ENCODE results near the gene ATPAF1. TPM values are rescaled to one million over a fixed set of nuclear protein-coding genes. Genes with fewer than 3 reads are reported as not detected.
"Not testable (repeated sequence)": the region's sequence is repeated elsewhere in the genome, so short reads cannot be mapped to it uniquely, and the experiment has no call there.

ATPAF1 gene
- total and polyA plus RNA-seq, 5 donors from 2014 or later = 22.5 to 89.3 (median 75.7) TPM

GRCh38 chr1:46665983-46666382, 2.2 kb downstream of the ATPAF1 start:
- Mint-ChIP-seq H3K4me3 (peak overlapping the region; percentile 85 to 93 (median 90)), H3K27me3 (no peaks in the 10 kb centered on the region), H3K4me1 (peaks cover 8 to 35% (median 24%) of the 10 kb centered on the region in 4 donors), H3K27ac (no peak overlapping the region), H3K9me3 (no peaks in the 10 kb centered on the region), H3K36me3 (peaks cover 15% of the 10 kb centered on the region)
- H3K4me1 ChIP-seq (ENCODE audit: control insufficient read depth, insufficient read depth, low read length, poor library complexity, severe bottlenecking) = peaks cover 18% of the 10 kb centered on the region
- no peak overlapping the region for H3K27ac ChIP-seq (ENCODE audit: insufficient read depth, low read length, poor library complexity, severe bottlenecking)
- peaks cover 18% of the 10 kb centered on the region for H3K36me3 ChIP-seq (ENCODE audit: control insufficient read depth, insufficient read depth, low read length)
- no peaks in the 10 kb centered on the region for H3K9me3 ChIP-seq (ENCODE audit: control insufficient read depth in 2 of 2, low read length in 2 of 2)
- no peak for DNase-seq
- no peaks in the 10 kb centered on the region for H3K27me3 ChIP-seq (ENCODE audit: control insufficient read depth, insufficient read depth, low read length)
- ATAC-seq (ENCODE audit: low read depth in 2 of 2) = no peak
- H3K4me3 ChIP-seq (ENCODE audit: low read depth, low read length) = no peak overlapping the region

GRCh38 chr1:46662919-46663318, 5.2 kb downstream of the ATPAF1 start:
- not testable (repeated sequence) for H3K9me3 ChIP-seq (ENCODE audit: control insufficient read depth in 2 of 2, low read length in 2 of 2); H3K9me3 Mint-ChIP-seq; H3K27me3 Mint-ChIP-seq; H3K27ac Mint-ChIP-seq; H3K4me3 Mint-ChIP-seq; H3K27me3 ChIP-seq (ENCODE audit: control insufficient read depth, insufficient read depth, low read length); ATAC-seq (ENCODE audit: low read depth in 2 of 2); H3K4me3 ChIP-seq (ENCODE audit: low read depth, low read length); H3K27ac ChIP-seq (ENCODE audit: insufficient read depth, low read length, poor library complexity, severe bottlenecking); DNase-seq
- peaks cover 16 to 50% (median 36%) of the 10 kb centered on the region in 4 donors for H3K4me1 Mint-ChIP-seq
- H3K36me3 ChIP-seq (ENCODE audit: control insufficient read depth, insufficient read depth, low read length) = peaks cover 23% of the 10 kb centered on the region
- peaks cover 20% of the 10 kb centered on the region for H3K36me3 Mint-ChIP-seq
- H3K4me1 ChIP-seq (ENCODE audit: control insufficient read depth, insufficient read depth, low read length, poor library complexity, severe bottlenecking) = peaks cover 18% of the 10 kb centered on the region

- not testable (repeated sequence) for H3K9me3 ChIP-seq (ENCODE audit: control insufficient read depth in 2 of 2, low read length in 2 of 2); H3K9me3 Mint-ChIP-seq; H3K4me1 ChIP-seq (ENCODE audit: control insufficient read depth, insufficient read depth, low read length, poor library complexity, severe bottlenecking); H3K27me3 Mint-ChIP-seq; ATAC-seq (ENCODE audit: low read depth in 2 of 2); H3K27ac ChIP-seq (ENCODE audit: insufficient read depth, low read length, poor library complexity, severe bottlenecking); H3K27me3 ChIP-seq (ENCODE audit: control insufficient read depth, insufficient read depth, low read length)
- Mint-ChIP-seq H3K4me3 (peak overlapping the region in 3 of 4 donors; percentile 21 to 65 (median 46)), H3K4me1 (peaks cover 8 to 34% (median 18%) of the 10 kb centered on the region in 4 donors), H3K36me3 (peaks cover 35% of the 10 kb centered on the region), H3K27ac (peak overlapping the region; percentile 58 to 82 (median 78))
- Histone ChIP-seq H3K4me3 (ENCODE audit: low read depth, low read length) (peak overlapping the region; percentile 21), H3K36me3 (ENCODE audit: control insufficient read depth, insufficient read depth, low read length) (peaks cover 47% of the 10 kb centered on the region)
- DNase-seq = peak in 1 of 3 donors; percentile 57
These were observed 8.0 kb downstream of the ATPAF1 start for GRCh38 chr1:46660116-46660515.

GRCh38 chr1:46659307-46659870, 8.8 kb downstream of the ATPAF1 start:
- no peaks in the 10 kb centered on the region for H3K9me3 ChIP-seq (ENCODE audit: control insufficient read depth in 2 of 2, low read length in 2 of 2)
- H3K4me3 Mint-ChIP-seq = peak overlapping the region in 1 of 4 donors; percentile 11
- DNase-seq (peak in 1 of 3 donors; percentile 29), ATAC-seq (ENCODE audit: low read depth in 2 of 2) (no peak)
- H3K27ac Mint-ChIP-seq = no peak overlapping the region
- H3K27me3 ChIP-seq (ENCODE audit: control insufficient read depth, insufficient read depth, low read length) = no peaks in the 10 kb centered on the region
- no peak overlapping the region for H3K4me3 ChIP-seq (ENCODE audit: low read depth, low read length)
- peaks cover 6 to 27% (median 14%) of the 10 kb centered on the region in 4 donors for H3K4me1 Mint-ChIP-seq
- no peak overlapping the region for H3K27ac ChIP-seq (ENCODE audit: insufficient read depth, low read length, poor library complexity, severe bottlenecking)
- no peaks in the 10 kb centered on the region for H3K27me3 Mint-ChIP-seq
- peaks cover 35% of the 10 kb centered on the region for H3K36me3 Mint-ChIP-seq
- peaks cover 0 to 4% (median 0%) of the 10 kb centered on the region in 7 donors for H3K9me3 Mint-ChIP-seq
- H3K36me3 ChIP-seq (ENCODE audit: control insufficient read depth, insufficient read depth, low read length) = peaks cover 45% of the 10 kb centered on the region
- H3K4me1 ChIP-seq (ENCODE audit: control insufficient read depth, insufficient read depth, low read length, poor library complexity, severe bottlenecking) = no peaks in the 10 kb centered on the region

- Histone ChIP-seq H3K36me3 (ENCODE audit: control insufficient read depth, insufficient read depth, low read length) (peaks cover 47% of the 10 kb centered on the region), H3K9me3 (ENCODE audit: control insufficient read depth in 2 of 2, low read length in 2 of 2) (no peaks in the 10 kb centered on the region), H3K4me3 (ENCODE audit: low read depth, low read length) (no peak overlapping the region), H3K4me1 (ENCODE audit: control insufficient read depth, insufficient read depth, low read length, poor library complexity, severe bottlenecking) (no peaks in the 10 kb centered on the region), H3K27ac (ENCODE audit: insufficient read depth, low read length, poor library complexity, severe bottlenecking) (no peak overlapping the region), H3K27me3 (ENCODE audit: control insufficient read depth, insufficient read depth, low read length) (no peaks in the 10 kb centered on the region)
- no peak overlapping the region for H3K4me3 Mint-ChIP-seq
- peaks cover 41% of the 10 kb centered on the region for H3K36me3 Mint-ChIP-seq
- ATAC-seq (ENCODE audit: low read depth in 2 of 2) (no peak), DNase-seq (no peak)
- no peaks in the 10 kb centered on the region for H3K27me3 Mint-ChIP-seq
- H3K9me3 Mint-ChIP-seq = peaks cover 0 to 4% (median 0%) of the 10 kb centered on the region in 7 donors
- H3K4me1 Mint-ChIP-seq = peaks cover 8 to 27% (median 19%) of the 10 kb centered on the region in 4 donors
- no peak overlapping the region for H3K27ac Mint-ChIP-seq
These were observed 10.4 kb downstream of the ATPAF1 start for GRCh38 chr1:46657775-46658174.

GRCh38 chr1:46656643-46657042, 11.5 kb downstream of the ATPAF1 start:
- Histone ChIP-seq H3K9me3 (ENCODE audit: control insufficient read depth in 2 of 2, low read length in 2 of 2) (no peaks in the 10 kb centered on the region), H3K4me1 (ENCODE audit: control insufficient read depth, insufficient read depth, low read length, poor library complexity, severe bottlenecking) (no peaks in the 10 kb centered on the region), H3K27me3 (ENCODE audit: control insufficient read depth, insufficient read depth, low read length) (no peaks in the 10 kb centered on the region), H3K4me3 (ENCODE audit: low read depth, low read length) (no peak overlapping the region), H3K27ac (ENCODE audit: insufficient read depth, low read length, poor library complexity, severe bottlenecking) (no peak overlapping the region), H3K36me3 (ENCODE audit: control insufficient read depth, insufficient read depth, low read length) (peaks cover 57% of the 10 kb centered on the region)
- Mint-ChIP-seq H3K4me1 (peaks cover 8 to 27% (median 22%) of the 10 kb centered on the region in 4 donors), H3K36me3 (peaks cover 52% of the 10 kb centered on the region), H3K27me3 (no peaks in the 10 kb centered on the region), H3K27ac (no peak overlapping the region), H3K9me3 (peaks cover 0 to 5% (median 2%) of the 10 kb centered on the region in 7 donors), H3K4me3 (no peak overlapping the region)
- no peak for DNase-seq
- no peak for ATAC-seq (ENCODE audit: low read depth in 2 of 2)

GRCh38 chr1:46655848-46656247, 12.3 kb downstream of the ATPAF1 start:
- H3K27me3 Mint-ChIP-seq = no peaks in the 10 kb centered on the region
- peaks cover 52% of the 10 kb centered on the region for H3K36me3 Mint-ChIP-seq
- DNase-seq = no peak
- peaks cover 0 to 5% (median 2%) of the 10 kb centered on the region in 7 donors for H3K9me3 Mint-ChIP-seq
- peak overlapping the region in 1 of 3 donors; percentile 26 for H3K27ac Mint-ChIP-seq
- Histone ChIP-seq H3K36me3 (ENCODE audit: control insufficient read depth, insufficient read depth, low read length) (peaks cover 57% of the 10 kb centered on the region), H3K9me3 (ENCODE audit: control insufficient read depth in 2 of 2, low read length in 2 of 2) (no peaks in the 10 kb centered on the region), H3K27ac (ENCODE audit: insufficient read depth, low read length, poor library complexity, severe bottlenecking) (no peak overlapping the region), H3K27me3 (ENCODE audit: control insufficient read depth, insufficient read depth, low read length) (no peaks in the 10 kb centered on the region), H3K4me1 (ENCODE audit: control insufficient read depth, insufficient read depth, low read length, poor library complexity, severe bottlenecking) (no peaks in the 10 kb centered on the region), H3K4me3 (ENCODE audit: low read depth, low read length) (no peak overlapping the region)
- no peak for ATAC-seq (ENCODE audit: low read depth in 2 of 2)
- no peak overlapping the region for H3K4me3 Mint-ChIP-seq
- peaks cover 8 to 27% (median 22%) of the 10 kb centered on the region in 4 donors for H3K4me1 Mint-ChIP-seq

- Mint-ChIP-seq H3K36me3 (peaks cover 60% of the 10 kb centered on the region), H3K4me1 (peaks cover 3 to 18% (median 13%) of the 10 kb centered on the region in 4 donors)
- not testable (repeated sequence) for H3K9me3 Mint-ChIP-seq; H3K27me3 ChIP-seq (ENCODE audit: control insufficient read depth, insufficient read depth, low read length); H3K9me3 ChIP-seq (ENCODE audit: control insufficient read depth in 2 of 2, low read length in 2 of 2); ATAC-seq (ENCODE audit: low read depth in 2 of 2); H3K27me3 Mint-ChIP-seq; H3K4me3 Mint-ChIP-seq; H3K4me1 ChIP-seq (ENCODE audit: control insufficient read depth, insufficient read depth, low read length, poor library complexity, severe bottlenecking); DNase-seq; H3K27ac Mint-ChIP-seq; H3K4me3 ChIP-seq (ENCODE audit: low read depth, low read length); H3K27ac ChIP-seq (ENCODE audit: insufficient read depth, low read length, poor library complexity, severe bottlenecking)
- peaks cover 68% of the 10 kb centered on the region for H3K36me3 ChIP-seq (ENCODE audit: control insufficient read depth, insufficient read depth, low read length)
These were observed 13.5 kb downstream of the ATPAF1 start for GRCh38 chr1:46654698-46655097.
